ENCODE results near the gene OSBPL10. TPM values are rescaled to one million over a fixed set of nuclear protein-coding genes. Genes with fewer than 3 reads are reported as not detected.

OSBPL10 gene
- total RNA-seq, 4 donors from 2014 or later: 12.5 to 38.3 (median 22.7) TPM

DNA sequence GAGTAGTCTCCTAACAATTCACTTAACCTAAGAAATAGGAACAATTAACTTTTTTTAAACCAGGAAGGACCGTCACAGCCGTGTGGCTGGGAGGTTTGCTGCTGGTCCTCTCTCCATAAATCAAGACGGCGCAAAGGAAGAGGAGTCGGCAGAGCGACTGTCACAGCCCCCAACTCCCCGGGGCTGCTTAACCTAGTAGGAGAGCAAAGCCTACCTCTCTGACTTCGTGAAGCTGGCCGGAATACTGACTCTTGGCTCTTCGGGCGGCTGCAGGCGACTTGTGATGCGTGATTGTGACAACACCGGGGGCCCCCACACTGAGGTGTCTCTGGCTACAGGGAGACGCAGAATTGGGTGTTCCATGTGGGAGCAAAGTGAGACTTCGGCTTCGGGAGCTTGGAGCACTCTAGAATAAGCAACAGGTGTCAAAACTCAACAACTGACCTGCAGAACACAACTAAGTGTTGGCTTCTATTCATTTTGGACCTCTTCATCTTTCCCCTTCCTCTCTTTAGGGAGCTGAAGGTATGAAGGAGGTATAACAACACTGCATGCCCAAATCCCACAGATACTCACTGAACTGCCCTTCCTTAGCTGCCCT lies 151.1 kb downstream of the OSBPL10 start:
- TF ChIP-seq EP300 (IDR thresholded peaks at IDR 0.05): no peak
- no peak for TF ChIP-seq POLR2AphosphoS5 (IDR thresholded peaks at IDR 0.05)
- TF ChIP-seq, protein P1, sequence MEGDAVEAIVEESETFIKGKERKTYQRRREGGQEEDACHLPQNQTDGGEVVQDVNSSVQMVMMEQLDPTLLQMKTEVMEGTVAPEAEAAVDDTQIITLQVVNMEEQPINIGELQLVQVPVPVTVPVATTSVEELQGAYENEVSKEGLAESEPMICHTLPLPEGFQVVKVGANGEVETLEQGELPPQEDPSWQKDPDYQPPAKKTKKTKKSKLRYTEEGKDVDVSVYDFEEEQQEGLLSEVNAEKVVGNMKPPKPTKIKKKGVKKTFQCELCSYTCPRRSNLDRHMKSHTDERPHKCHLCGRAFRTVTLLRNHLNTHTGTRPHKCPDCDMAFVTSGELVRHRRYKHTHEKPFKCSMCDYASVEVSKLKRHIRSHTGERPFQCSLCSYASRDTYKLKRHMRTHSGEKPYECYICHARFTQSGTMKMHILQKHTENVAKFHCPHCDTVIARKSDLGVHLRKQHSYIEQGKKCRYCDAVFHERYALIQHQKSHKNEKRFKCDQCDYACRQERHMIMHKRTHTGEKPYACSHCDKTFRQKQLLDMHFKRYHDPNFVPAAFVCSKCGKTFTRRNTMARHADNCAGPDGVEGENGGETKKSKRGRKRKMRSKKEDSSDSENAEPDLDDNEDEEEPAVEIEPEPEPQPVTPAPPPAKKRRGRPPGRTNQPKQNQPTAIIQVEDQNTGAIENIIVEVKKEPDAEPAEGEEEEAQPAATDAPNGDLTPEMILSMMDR (IDR thresholded peaks at IDR 0.05): no peak
- no peak for TF ChIP-seq POLR2A (IDR thresholded peaks at IDR 0.05)
- H3K9me3 ChIP-seq: no peaks in the 10 kb centered on the region
- no peaks in the 10 kb centered on the region for H3K4me1 ChIP-seq
- WGBS: 83% methylated on average over 17 of the region's 17 CpGs
- H3K27me3 ChIP-seq: no peaks in the 10 kb centered on the region
- DNase-seq (ENCODE audit: low spot score in 2 of 2): no peak
- no peaks in the 10 kb centered on the region for H3K36me3 ChIP-seq
- no peak overlapping the region for H3K27ac ChIP-seq
- no peak overlapping the region for H3K4me3 ChIP-seq

GRCh38 chr3:31829010-31829409 lies 152.1 kb downstream of the OSBPL10 start:
- no peaks in the 10 kb centered on the region for H3K9me3 ChIP-seq
- DNase-seq (ENCODE audit: low spot score in 2 of 2): no peak
- H3K4me1 ChIP-seq: no peaks in the 10 kb centered on the region
- no peak overlapping the region for H3K4me3 ChIP-seq
- TF ChIP-seq POLR2A (IDR thresholded peaks at IDR 0.05): no peak
- H3K27me3 ChIP-seq: no peaks in the 10 kb centered on the region
- H3K27ac ChIP-seq: no peak overlapping the region
- H3K36me3 ChIP-seq: no peaks in the 10 kb centered on the region
- WGBS: 92% methylated on average over 6 of the region's 6 CpGs

DNA sequence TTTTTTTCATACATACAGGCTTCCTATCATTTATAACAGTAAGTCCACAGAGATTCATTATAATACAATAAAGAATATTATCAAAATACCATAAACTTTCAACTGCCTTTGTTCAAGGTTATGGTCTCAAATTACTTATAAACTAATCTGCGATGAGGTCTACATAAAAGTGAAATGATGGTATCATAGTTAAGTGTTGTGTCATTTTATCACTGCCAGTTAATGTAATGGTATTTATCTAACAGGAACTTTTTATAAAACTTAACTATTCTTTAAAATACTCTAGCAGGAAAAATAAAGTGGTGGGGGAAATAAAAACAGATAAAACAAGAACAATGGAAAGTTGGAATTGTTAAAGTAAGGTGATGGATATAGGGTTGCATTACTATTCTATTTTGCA lies 153.1 kb downstream of the OSBPL10 start:
- no peaks in the 10 kb centered on the region for H3K9me3 ChIP-seq
- H3K4me1 ChIP-seq: no peaks in the 10 kb centered on the region
- no peaks in the 10 kb centered on the region for H3K27me3 ChIP-seq
- TF ChIP-seq, protein P1 (IDR thresholded peaks at IDR 0.05): no peak
- TF ChIP-seq EP300 (IDR thresholded peaks at IDR 0.05): no peak
- TF ChIP-seq POLR2AphosphoS5 (IDR thresholded peaks at IDR 0.05): no peak
- no peak for TF ChIP-seq POLR2A (IDR thresholded peaks at IDR 0.05)
- DNase-seq (ENCODE audit: low spot score in 2 of 2): no peak
- WGBS: 91% methylated on average over 1 of the region's 1 CpG
- no peaks in the 10 kb centered on the region for H3K36me3 ChIP-seq
- H3K27ac ChIP-seq: no peak overlapping the region
- no peak overlapping the region for H3K4me3 ChIP-seq

DNA sequence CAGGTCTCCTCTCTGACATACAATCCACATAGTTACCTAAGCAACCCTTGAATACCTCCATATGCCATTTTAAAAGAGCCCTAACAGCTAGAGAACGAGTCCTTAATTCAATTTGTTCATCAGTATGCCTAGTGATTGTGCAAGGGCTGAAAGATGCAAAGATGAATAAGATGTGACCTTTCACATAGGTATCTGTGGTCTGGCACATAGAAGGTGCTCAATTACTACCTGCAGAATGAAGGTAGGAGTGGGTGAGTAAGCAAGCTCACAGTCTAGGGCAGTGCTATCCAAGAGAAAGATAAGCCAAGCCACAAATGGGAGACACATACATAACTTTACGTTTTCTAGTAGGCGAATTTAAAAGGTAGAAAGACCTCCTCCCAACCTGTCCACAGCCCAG lies 157.9 kb downstream of the OSBPL10 start:
- no peaks in the 10 kb centered on the region for H3K9me3 ChIP-seq
- no peak overlapping the region for H3K4me3 ChIP-seq
- WGBS: 80% methylated on average over 3 of the region's 3 CpGs
- no peak overlapping the region for H3K27ac ChIP-seq
- no peak for TF ChIP-seq POLR2A (IDR thresholded peaks at IDR 0.05)
- TF ChIP-seq EP300 (IDR thresholded peaks at IDR 0.05): no peak
- no peak for TF ChIP-seq POLR2AphosphoS5 (IDR thresholded peaks at IDR 0.05)
- TF ChIP-seq, protein P1 (IDR thresholded peaks at IDR 0.05): no peak
- DNase-seq (ENCODE audit: low spot score in 2 of 2): no peak
- no peaks in the 10 kb centered on the region for H3K4me1 ChIP-seq
- H3K36me3 ChIP-seq: no peaks in the 10 kb centered on the region
- no peaks in the 10 kb centered on the region for H3K27me3 ChIP-seq

DNA sequence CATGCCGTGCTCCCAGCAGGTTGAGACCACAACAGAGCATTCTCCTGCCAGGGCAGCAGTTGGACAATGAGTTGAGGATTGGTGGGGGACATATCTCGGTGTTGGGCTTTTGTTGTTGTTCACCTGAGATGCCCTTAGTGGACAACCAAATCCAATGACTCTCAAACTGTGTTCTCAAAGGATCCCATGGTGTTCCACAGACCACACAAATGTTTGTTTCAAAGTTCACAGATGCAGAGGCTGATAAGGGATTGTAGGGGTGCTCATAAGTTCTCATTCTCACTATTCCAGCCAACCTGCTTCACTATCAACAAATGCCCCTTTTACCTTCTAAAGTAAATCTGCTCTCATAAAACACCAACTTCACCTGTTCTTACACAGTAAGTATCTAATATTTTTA lies 159.9 kb downstream of the OSBPL10 start:
- WGBS: 74% methylated on average over 2 of the region's 2 CpGs
- H3K36me3 ChIP-seq: no peaks in the 10 kb centered on the region
- H3K27me3 ChIP-seq: no peaks in the 10 kb centered on the region
- DNase-seq (ENCODE audit: low spot score in 2 of 2): no peak
- no peaks in the 10 kb centered on the region for H3K4me1 ChIP-seq
- no peak overlapping the region for H3K27ac ChIP-seq
- no peaks in the 10 kb centered on the region for H3K9me3 ChIP-seq
- no peak for TF ChIP-seq POLR2A (IDR thresholded peaks at IDR 0.05)
- TF ChIP-seq POLR2AphosphoS5 (IDR thresholded peaks at IDR 0.05): no peak
- no peak for TF ChIP-seq EP300 (IDR thresholded peaks at IDR 0.05)
- TF ChIP-seq, protein P1 (IDR thresholded peaks at IDR 0.05): no peak
- no peak overlapping the region for H3K4me3 ChIP-seq

DNA sequence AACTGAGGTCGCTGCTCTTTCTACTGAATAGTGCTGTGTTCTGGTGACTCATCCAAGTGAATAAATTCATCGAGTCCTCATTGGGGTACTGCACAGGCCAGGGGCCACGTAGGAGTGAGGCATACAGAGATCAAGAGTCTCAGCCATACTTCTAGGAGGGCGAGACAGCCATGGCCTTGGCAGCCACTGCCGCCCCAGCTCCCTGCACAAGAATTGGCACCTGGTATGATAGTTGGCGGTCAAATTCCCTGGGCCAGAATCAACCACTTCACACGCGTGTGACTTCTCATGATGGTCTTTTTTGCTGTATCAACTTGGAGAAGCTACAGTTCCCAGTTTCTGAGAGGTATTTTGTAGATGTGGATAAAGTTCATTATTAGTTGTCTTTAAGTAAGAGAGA lies 161.6 kb downstream of the OSBPL10 start:
- Histone ChIP-seq H3K27ac (no peak overlapping the region), H3K36me3 (no peaks in the 10 kb centered on the region), H3K27me3 (no peaks in the 10 kb centered on the region), H3K4me3 (no peak overlapping the region), H3K9me3 (no peaks in the 10 kb centered on the region), H3K4me1 (no peaks in the 10 kb centered on the region)
- no peak for DNase-seq (ENCODE audit: low spot score in 2 of 2)
- TF ChIP-seq, protein P1 (IDR thresholded peaks at IDR 0.05): no peak
- no peak for TF ChIP-seq POLR2A (IDR thresholded peaks at IDR 0.05)
- no peak for TF ChIP-seq POLR2AphosphoS5 (IDR thresholded peaks at IDR 0.05)
- TF ChIP-seq EP300 (IDR thresholded peaks at IDR 0.05): no peak
- WGBS: 91% methylated on average over 8 of the region's 8 CpGs
